ENCODE data around the gene FIGNL1. TPM values are rescaled to one million over a fixed set of nuclear protein-coding genes. Genes with fewer than 3 reads are reported as not detected.
"Not testable (repeated sequence)": the region's sequence is repeated elsewhere in the genome, so short reads cannot be mapped to it uniquely, and the experiment has no call there.

Gene FIGNL1
- total RNA-seq, 4 donors from 2014 or later: 4.5 to 14.0 (median 9.0) TPM

- no peak overlapping the region for H3K4me3 ChIP-seq (ENCODE audit: low read depth, poor library complexity, severe bottlenecking)
- TF ChIP-seq, protein P1, sequence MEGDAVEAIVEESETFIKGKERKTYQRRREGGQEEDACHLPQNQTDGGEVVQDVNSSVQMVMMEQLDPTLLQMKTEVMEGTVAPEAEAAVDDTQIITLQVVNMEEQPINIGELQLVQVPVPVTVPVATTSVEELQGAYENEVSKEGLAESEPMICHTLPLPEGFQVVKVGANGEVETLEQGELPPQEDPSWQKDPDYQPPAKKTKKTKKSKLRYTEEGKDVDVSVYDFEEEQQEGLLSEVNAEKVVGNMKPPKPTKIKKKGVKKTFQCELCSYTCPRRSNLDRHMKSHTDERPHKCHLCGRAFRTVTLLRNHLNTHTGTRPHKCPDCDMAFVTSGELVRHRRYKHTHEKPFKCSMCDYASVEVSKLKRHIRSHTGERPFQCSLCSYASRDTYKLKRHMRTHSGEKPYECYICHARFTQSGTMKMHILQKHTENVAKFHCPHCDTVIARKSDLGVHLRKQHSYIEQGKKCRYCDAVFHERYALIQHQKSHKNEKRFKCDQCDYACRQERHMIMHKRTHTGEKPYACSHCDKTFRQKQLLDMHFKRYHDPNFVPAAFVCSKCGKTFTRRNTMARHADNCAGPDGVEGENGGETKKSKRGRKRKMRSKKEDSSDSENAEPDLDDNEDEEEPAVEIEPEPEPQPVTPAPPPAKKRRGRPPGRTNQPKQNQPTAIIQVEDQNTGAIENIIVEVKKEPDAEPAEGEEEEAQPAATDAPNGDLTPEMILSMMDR (IDR thresholded peaks at IDR 0.05): no peak
- no peak for TF ChIP-seq POLR2A (IDR thresholded peaks at IDR 0.05)
- intact Hi-C loops (cut with DNase I; ENCODE audit: low total_unique reads): no loop called here
- WGBS, 2 donors: 79 to 83% methylated on average over 4 of the region's 4 CpGs
- DNase-seq (ENCODE audit: low spot score in 2 of 2): no peak
These were observed 12.2 kb upstream of the FIGNL1 start for GRCh38 chr7:50462361-50462760.

- no peak for DNase-seq (ENCODE audit: low spot score in 2 of 2)
- no peak for TF ChIP-seq POLR2A (IDR thresholded peaks at IDR 0.05)
- TF ChIP-seq, protein P1 (IDR thresholded peaks at IDR 0.05): no peak
- intact Hi-C loops (cut with DNase I; ENCODE audit: low total_unique reads): no loop called here
- WGBS, 2 donors: 100% methylated on average over 1 of the region's 1 CpG
- no peak overlapping the region for H3K4me3 ChIP-seq (ENCODE audit: low read depth, poor library complexity, severe bottlenecking)
These were observed 11.5 kb upstream of the FIGNL1 start for GRCh38 chr7:50461695-50462094.

- DNase-seq (ENCODE audit: low spot score in 2 of 2); H3K4me3 ChIP-seq (ENCODE audit: low read depth, poor library complexity, severe bottlenecking); intact Hi-C loops (cut with DNase I; ENCODE audit: low total_unique reads): not testable (repeated sequence)
- WGBS, 2 donors: 97 to 100% methylated on average over 8 to 15 of the region's 27 CpGs
These were observed 9.0 kb upstream of the FIGNL1 start for GRCh38 chr7:50459183-50459582.

GRCh38 chr7:50458651-50459050 lies 8.5 kb upstream of the FIGNL1 start:
- H3K4me3 ChIP-seq (ENCODE audit: low read depth, poor library complexity, severe bottlenecking); intact Hi-C loops (cut with DNase I; ENCODE audit: low total_unique reads); DNase-seq (ENCODE audit: low spot score in 2 of 2): not testable (repeated sequence)
- WGBS, 2 donors: 87 to 89% methylated on average over 4 of the region's 4 CpGs

DNA sequence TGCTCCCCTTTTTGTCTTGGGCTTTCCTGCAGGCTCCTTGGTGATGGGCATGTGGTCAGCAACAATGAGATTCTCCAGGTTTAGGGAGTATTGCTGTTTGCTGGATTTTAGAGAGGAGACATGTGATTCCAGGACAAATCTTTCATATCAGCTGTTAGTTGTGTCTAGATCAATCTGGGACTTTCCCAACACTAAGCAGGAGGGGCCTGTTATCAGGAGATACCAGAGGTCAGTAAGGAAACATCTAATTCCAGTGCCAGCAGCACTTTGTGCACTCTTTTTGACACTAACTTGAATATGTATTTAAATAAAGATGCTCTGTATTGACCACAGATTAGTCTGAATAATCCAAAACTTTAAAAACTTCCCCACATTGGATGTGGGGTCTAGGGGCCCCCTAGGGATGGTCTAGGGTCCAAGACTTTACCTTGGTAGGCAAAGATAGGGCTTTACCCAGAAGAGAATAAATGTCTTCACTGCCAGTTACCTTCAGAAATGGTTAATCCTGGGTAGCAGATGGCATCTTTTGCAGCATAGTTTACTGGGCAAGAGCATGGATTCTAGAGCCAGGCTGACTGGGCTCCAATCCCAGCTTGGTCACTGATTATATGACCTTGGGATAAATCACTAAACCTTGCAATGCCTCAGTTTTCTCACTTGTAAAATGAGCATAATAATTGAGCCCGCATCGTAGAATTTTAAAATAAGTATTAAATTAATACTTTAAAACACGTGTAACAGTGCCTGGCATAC lies 6.4 kb upstream of the FIGNL1 start:
- 76 to 77% methylated on average over 3 of the region's 3 CpGs for WGBS, 2 donors
- TF ChIP-seq, protein P1 (IDR thresholded peaks at IDR 0.05): no peak
- TF ChIP-seq POLR2A (IDR thresholded peaks at IDR 0.05): no peak
- DNase-seq (ENCODE audit: low spot score in 2 of 2): no peak
- no peak overlapping the region for H3K4me3 ChIP-seq (ENCODE audit: low read depth, poor library complexity, severe bottlenecking)
- intact Hi-C loops (cut with DNase I; ENCODE audit: low total_unique reads): no loop called here

DNA sequence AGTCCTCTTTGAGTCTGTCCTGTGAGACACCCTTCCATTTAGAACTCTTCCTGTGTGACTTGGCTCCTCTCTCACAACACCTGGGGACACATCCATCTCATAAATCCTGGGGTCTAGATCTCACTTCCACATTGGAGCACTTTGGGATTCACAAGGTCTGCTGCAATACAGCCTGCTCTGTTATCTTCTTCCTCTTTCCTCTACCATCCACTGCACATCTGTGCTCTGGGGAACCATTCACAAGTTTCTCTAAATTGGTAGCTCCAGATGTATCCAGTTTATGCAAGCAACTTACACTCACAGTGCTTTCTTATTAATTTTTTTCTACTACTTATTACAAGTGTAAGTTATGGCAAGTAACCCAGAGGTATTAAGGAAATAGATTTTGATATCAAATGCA lies 5.5 kb upstream of the FIGNL1 start:
- intact Hi-C loops (cut with DNase I; ENCODE audit: low total_unique reads): no loop called here
- no peak for TF ChIP-seq POLR2A (IDR thresholded peaks at IDR 0.05)
- TF ChIP-seq, protein P1 (IDR thresholded peaks at IDR 0.05): no peak
- no peak overlapping the region for H3K4me3 ChIP-seq (ENCODE audit: low read depth, poor library complexity, severe bottlenecking)
- no peak for DNase-seq (ENCODE audit: low spot score in 2 of 2)

DNA sequence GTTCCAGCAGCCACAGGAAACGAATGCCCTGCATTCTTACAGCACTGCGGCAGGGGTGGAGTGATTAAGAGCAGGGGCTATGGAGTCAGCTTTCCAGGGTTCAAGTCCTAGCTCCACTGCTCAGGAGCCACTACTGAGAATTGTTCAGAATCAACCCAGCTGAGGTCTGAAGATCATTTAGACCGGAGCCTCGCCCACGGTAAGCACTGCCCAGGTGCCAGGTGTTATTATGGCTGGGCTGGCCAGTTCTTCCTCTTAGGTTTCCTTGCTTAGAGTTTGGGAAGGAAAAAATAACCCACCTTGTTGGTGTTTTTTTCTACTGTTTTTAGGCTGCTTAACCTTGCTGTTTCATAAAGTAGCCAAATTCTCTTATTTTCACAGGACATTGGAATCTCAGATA lies 4.8 kb upstream of the FIGNL1 start:
- 62 to 85% methylated on average over 5 of the region's 5 CpGs for WGBS, 2 donors
- TF ChIP-seq POLR2A (IDR thresholded peaks at IDR 0.05): no peak
- TF ChIP-seq, protein P1 (IDR thresholded peaks at IDR 0.05): no peak

More for the DNA sequence above, 4.8 kb upstream of the FIGNL1 start:
- intact Hi-C loops (cut with DNase I; ENCODE audit: low total_unique reads): no loop called here
- no peak for DNase-seq (ENCODE audit: low spot score in 2 of 2)
- H3K4me3 ChIP-seq (ENCODE audit: low read depth, poor library complexity, severe bottlenecking): no peak overlapping the region

Measured in lower leg skin (tissue), 4 donors.